Mesenchymal stem cell (in vitro differentiated cells and primary cell): Measurements from ENCODE around the gene ZNF418.
A peak's percentile ranks its signal among the peaks of the same experiment; 100 is the strongest.
"Not testable (repeated sequence)": the region's sequence is repeated elsewhere in the genome, so short reads cannot be mapped to it uniquely, and the experiment has no call there.

Source experiments
- DNase-seq: peaks from one replicate; pipeline ENCODE4 v3.0.0-alpha.2; 2013
- H2AFZ ChIP-seq: one replicate; pipeline ENCODE4 v1.6.1; 2013; ENCODE audit warnings: low read depth, mild to moderate bottlenecking, control low read depth, inconsistent platforms, low read length, moderate library complexity
- H2AK5ac ChIP-seq: 2 replicates; pipeline ENCODE4 v1.6.1; 2013; ENCODE audit warnings: low read length, moderate library complexity, mild to moderate bottlenecking, inconsistent platforms; ENCODE audit not compliant: severe bottlenecking
- H2BK120ac ChIP-seq: one replicate; pipeline ENCODE4 v1.6.1; 2013; ENCODE audit warnings: low read depth, mild to moderate bottlenecking, inconsistent platforms, low read length, moderate library complexity
- H2BK12ac ChIP-seq, 2 experiments: one replicate each; pipeline ENCODE4 v1.6.1; 2013; ENCODE audit warnings: inconsistent platforms in 2 of 2, low read length in 2 of 2, mild to moderate bottlenecking in 2 of 2, moderate library complexity in 2 of 2, control low read depth in 1 of 2
- H2BK15ac ChIP-seq: one replicate; pipeline ENCODE4 v1.6.1; 2013; ENCODE audit warnings: mild to moderate bottlenecking, low read depth, inconsistent platforms; ENCODE audit not compliant: poor library complexity, severe bottlenecking
- H2BK5ac ChIP-seq: 2 replicates; pipeline ENCODE4 v1.6.1; 2013; ENCODE audit warnings: low read depth, mild to moderate bottlenecking, low read length, control low read depth, inconsistent platforms; ENCODE audit not compliant: poor library complexity, severe bottlenecking
- H3K14ac ChIP-seq, 2 experiments: one replicate each; pipeline ENCODE4 v1.6.1; 2013; ENCODE audit warnings: inconsistent platforms in 2 of 2, low read length in 2 of 2, control low read depth in 1 of 2, mild to moderate bottlenecking in 1 of 2, moderate library complexity in 1 of 2
- H3K18ac ChIP-seq, 2 experiments: one replicate each; pipeline ENCODE4 v1.6.1; 2013; ENCODE audit warnings: inconsistent platforms in 2 of 2, low read length in 2 of 2, control low read depth in 1 of 2, low read depth in 1 of 2, mild to moderate bottlenecking in 1 of 2
- H3K23ac ChIP-seq, 2 experiments: one replicate each; pipeline ENCODE4 v1.6.1; 2013; ENCODE audit warnings: inconsistent platforms in 2 of 2, low read length in 2 of 2, mild to moderate bottlenecking in 2 of 2, moderate library complexity in 2 of 2, control low read depth in 1 of 2
- H3K27ac ChIP-seq: 2 replicates; pipeline ENCODE4 v1.5.1; 2013; ENCODE audit warnings: mild to moderate bottlenecking, moderate library complexity, low read length, control low read depth, inconsistent platforms; ENCODE audit not compliant: poor library complexity, severe bottlenecking
- H3K27me3 ChIP-seq, 2 experiments: 2 replicates each; pipeline versions ENCODE4 v1.6.1 to v1.7.0; 2013; ENCODE audit warnings: low read length in 2 of 2, mild to moderate bottlenecking in 2 of 2, moderate library complexity in 2 of 2, control low read depth in 1 of 2, inconsistent platforms in 1 of 2; ENCODE audit not compliant: control insufficient read depth in 1 of 2, insufficient read depth in 1 of 2
- H3K36me3 ChIP-seq, 2 experiments: 2 replicates each; pipeline versions ENCODE4 v1.6.1 to v1.7.0; 2013; ENCODE audit warnings: low read length in 2 of 2, control low read depth in 1 of 2, inconsistent platforms in 1 of 2, low read depth in 1 of 2, mild to moderate bottlenecking in 1 of 2; ENCODE audit not compliant: insufficient read depth in 2 of 2, control insufficient read depth in 1 of 2
- H3K4ac ChIP-seq, 2 experiments: one replicate each; pipeline ENCODE4 v1.6.1; 2013; ENCODE audit warnings: inconsistent platforms in 2 of 2, low read length in 2 of 2, mild to moderate bottlenecking in 2 of 2, moderate library complexity in 2 of 2, control low read depth in 1 of 2, low read depth in 1 of 2
- H3K4me1 ChIP-seq: 2 replicates; pipeline ENCODE4 v1.6.1; 2013; ENCODE audit warnings: low read depth, low read length, control low read depth; ENCODE audit not compliant: control insufficient read depth, insufficient read depth
- H3K4me2 ChIP-seq: 2 replicates; pipeline ENCODE4 v1.6.1; 2013; ENCODE audit warnings: low read length, mild to moderate bottlenecking, inconsistent platforms; ENCODE audit not compliant: poor library complexity, severe bottlenecking
- H3K4me3 ChIP-seq, 2 experiments: 2 replicates each; pipeline versions ENCODE4 v1.5.1 to v1.7.0; 2013; ENCODE audit warnings: low read length in 2 of 2, mild to moderate bottlenecking in 2 of 2, control low read depth in 1 of 2, low read depth in 1 of 2; ENCODE audit not compliant: insufficient read depth in 1 of 2
- H3K79me1 ChIP-seq: replicated peaks from 2 replicates; pipeline ENCODE4 v1.6.1; 2013; ENCODE audit warnings: mild to moderate bottlenecking, control low read depth, low read length, inconsistent platforms; ENCODE audit not compliant: poor library complexity, severe bottlenecking
- H3K9ac ChIP-seq: 2 replicates; pipeline ENCODE4 v1.7.0; 2013; ENCODE audit warnings: mild to moderate bottlenecking, low read length, moderate library complexity
- H3K9me3 ChIP-seq: 2 replicates; pipeline ENCODE4 v1.7.0; 2013; ENCODE audit warnings: mild to moderate bottlenecking, low read length; ENCODE audit not compliant: control insufficient read depth
- H4K8ac ChIP-seq: one replicate; pipeline ENCODE4 v1.6.1; 2013; ENCODE audit warnings: inconsistent platforms, mild to moderate bottlenecking, low read length, moderate library complexity
- H4K91ac ChIP-seq: one replicate; pipeline ENCODE4 v1.6.1; 2013; ENCODE audit warnings: mild to moderate bottlenecking, low read length, inconsistent platforms
- WGBS: methylation state at CpG from one replicate; pipeline ENCODE4 v1.1.7; 2013; ENCODE audit warnings: mixed read lengths; 5-methylcytosine and 5-hydroxymethylcytosine counted together

Gene ZNF418

GRCh38 chr19:57890706-57891105 lies 44.5 kb downstream of the ZNF418 start:
- H3K4me1 ChIP-seq, H2BK15ac ChIP-seq, H3K36me3 ChIP-seq, H2AFZ ChIP-seq, H2BK5ac ChIP-seq, H2BK12ac ChIP-seq, H3K27me3 ChIP-seq, H4K8ac ChIP-seq, H3K4me3 ChIP-seq, H3K9ac ChIP-seq, H3K79me1 ChIP-seq, H3K23ac ChIP-seq, H3K4me2 ChIP-seq, H2BK120ac ChIP-seq, H3K4ac ChIP-seq, H3K14ac ChIP-seq, H4K91ac ChIP-seq, H3K18ac ChIP-seq, H2AK5ac ChIP-seq, H3K9me3 ChIP-seq: not testable (repeated sequence)
- WGBS = 43% methylated on average over 3 of the region's 3 CpGs
- peak overlapping the region; percentile 54 for H3K27ac ChIP-seq
- peak; percentile 92 for DNase-seq

DNA sequence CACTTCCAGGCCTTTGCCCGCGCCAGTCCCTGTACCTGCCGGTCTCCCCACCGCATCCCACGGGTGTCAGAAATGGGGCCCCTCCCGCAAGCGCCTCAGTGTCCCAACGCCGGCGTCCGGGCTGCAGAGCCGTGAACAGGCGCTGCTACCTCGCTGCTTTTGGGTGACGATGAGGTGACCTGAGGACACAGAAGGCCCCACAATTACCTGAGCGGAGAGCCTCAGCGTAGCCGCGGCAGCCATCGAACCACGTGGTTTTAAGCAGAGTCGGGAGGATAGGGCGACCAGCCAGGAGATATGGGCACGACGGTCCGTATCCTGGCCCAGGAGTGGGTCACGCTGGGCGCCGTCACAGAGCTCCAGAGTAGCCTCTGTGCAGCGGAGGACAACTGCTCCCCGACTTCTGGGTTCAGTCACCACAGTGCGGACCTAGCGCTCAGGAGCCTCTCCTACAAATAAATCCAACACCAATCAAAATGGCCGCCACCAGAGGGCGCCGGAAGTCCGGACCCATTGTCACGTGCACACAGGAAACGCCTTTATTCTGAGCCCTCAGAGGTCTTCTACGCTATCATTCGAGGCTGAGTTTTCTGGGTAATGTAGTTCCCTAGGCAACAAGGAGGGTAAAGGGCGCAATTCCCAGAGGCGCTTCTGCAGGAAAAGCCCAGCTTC lies 46.5 kb downstream of the ZNF418 start, which contains the start of gene ZNF814:
TSS of gene ZNF814 (minus strand) at position 478 of the 672 bp plus-strand sequence. CDS start at position 243, 235 bp downstream.
- Histone ChIP-seq H2BK15ac (peak within 1 kb of the TSS; percentile 67), H3K18ac (peak within 1 kb of the TSS; percentile 88 to 91), H3K4ac (peak within 1 kb of the TSS; percentile 82 to 94), H2BK5ac (no peak within 1 kb of the TSS), H3K14ac (peak within 1 kb of the TSS in 1 of 2 experiments; percentile 50), H4K91ac (peak within 1 kb of the TSS; percentile 92), H2BK120ac (peak within 1 kb of the TSS; percentile 61), H3K4me1 (peaks cover 12% of the 10 kb centered on the region), H4K8ac (peak within 1 kb of the TSS; percentile 95), H2AFZ (peak within 1 kb of the TSS; percentile 48), H3K79me1 (peaks cover 12% of the 10 kb centered on the region), H2BK12ac (peak within 1 kb of the TSS; percentile 63), H3K27me3 (no peaks in the 10 kb centered on the region), H2AK5ac (peak within 1 kb of the TSS; percentile 78), H3K23ac (peak within 1 kb of the TSS in 1 of 2 experiments; percentile 94), H3K9me3 (peaks cover 4% of the 10 kb centered on the region), H3K4me3 (peak within 1 kb of the TSS; percentile 84 to 87), H3K27ac (peak within 1 kb of the TSS; percentile 77), H3K4me2 (peak within 1 kb of the TSS; percentile 79), H3K9ac (peak within 1 kb of the TSS; percentile 87), H3K36me3 (peaks cover 6 to 8% of the 10 kb centered on the region in 2 experiments)
- peak; percentile 92 for DNase-seq
- WGBS = 1% methylated on average over 41 of the region's 43 CpGs

DNA sequence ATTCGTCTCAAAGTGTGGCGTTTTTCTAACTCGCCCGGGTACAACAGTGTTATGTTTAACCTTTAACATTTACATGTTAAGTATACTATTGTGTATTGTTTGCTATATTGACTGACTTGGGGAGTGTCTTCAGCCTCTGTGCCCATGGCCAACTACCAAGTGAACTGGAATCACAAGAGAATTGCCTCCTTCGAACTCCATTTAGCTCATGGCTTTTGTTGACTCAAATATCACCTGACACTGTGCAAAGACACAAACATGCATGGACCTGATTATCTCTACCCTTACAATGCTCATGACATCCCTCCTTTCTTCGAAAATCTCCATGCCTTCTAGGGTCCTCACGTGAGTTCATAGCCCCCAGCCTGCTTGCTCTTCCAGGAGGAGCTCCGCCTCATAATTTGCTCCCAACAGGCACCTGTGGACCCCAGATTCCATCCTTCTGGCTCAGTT lies 47.1 kb downstream of the ZNF418 start:
- peak overlapping the region; percentile 95 for H4K8ac ChIP-seq
- peak overlapping the region in 1 of 2 experiments; percentile 50 for H3K14ac ChIP-seq
- peaks cover 8 to 9% of the 10 kb centered on the region in 2 experiments for H3K36me3 ChIP-seq
- H2BK15ac ChIP-seq = no peak overlapping the region
- H3K27ac ChIP-seq = peak overlapping the region; percentile 77
- 2% methylated on average over 5 of the region's 8 CpGs for WGBS
- H3K4me2 ChIP-seq = peak overlapping the region; percentile 79
- H3K27me3 ChIP-seq = no peaks in the 10 kb centered on the region
- peak overlapping the region; percentile 84 to 87 for H3K4me3 ChIP-seq
- no peak overlapping the region for H3K23ac ChIP-seq
- no peak overlapping the region for H2BK5ac ChIP-seq
- H3K9ac ChIP-seq = peak overlapping the region; percentile 87
- peak; percentile 27 for DNase-seq
- H2AFZ ChIP-seq = peak overlapping the region; percentile 48
- peaks cover 4% of the 10 kb centered on the region for H3K9me3 ChIP-seq
- H2AK5ac ChIP-seq = no peak overlapping the region
- H4K91ac ChIP-seq = peak overlapping the region; percentile 92
- peak overlapping the region in 1 of 2 experiments; percentile 63 for H2BK12ac ChIP-seq
- no peak overlapping the region for H2BK120ac ChIP-seq
- peak overlapping the region in 1 of 2 experiments; percentile 88 for H3K18ac ChIP-seq
- H3K79me1 ChIP-seq = peaks cover 12% of the 10 kb centered on the region
- H3K4me1 ChIP-seq = peaks cover 12% of the 10 kb centered on the region
- H3K4ac ChIP-seq = peak overlapping the region; percentile 73 to 82

DNA sequence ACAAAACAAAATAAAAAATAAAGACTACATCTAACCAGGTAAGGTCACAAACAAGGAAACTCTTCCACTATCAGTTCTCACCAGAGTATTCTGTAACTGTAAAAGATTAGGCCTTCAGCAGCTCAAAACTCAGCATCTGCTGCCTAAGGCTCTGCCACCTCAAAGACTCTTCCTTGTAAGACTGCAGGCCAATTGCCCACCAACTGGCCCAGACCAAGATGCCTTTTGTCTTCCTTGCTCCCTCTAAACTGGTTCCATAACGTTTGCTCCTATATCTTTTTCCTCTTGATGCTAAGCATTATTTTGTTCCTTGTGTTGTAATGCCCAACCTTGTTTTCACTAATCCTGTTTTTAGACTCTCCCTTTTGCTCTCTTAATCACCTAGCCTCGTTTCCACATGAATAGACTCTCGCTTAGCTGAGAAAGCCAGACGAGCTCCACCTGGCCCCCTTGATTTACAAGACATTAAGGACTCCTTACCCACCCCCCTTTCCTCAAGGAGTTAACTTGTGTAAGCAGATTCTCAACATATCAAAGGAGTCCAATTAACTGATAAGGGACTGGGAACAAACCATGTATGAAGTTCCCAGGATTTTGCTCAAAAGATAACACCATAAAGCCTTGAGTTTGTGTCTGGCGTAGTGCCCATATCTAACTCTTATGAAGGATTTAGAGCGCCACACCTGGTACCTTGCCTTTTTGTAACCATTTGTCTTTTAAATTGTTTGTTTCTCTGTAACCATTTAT lies 47.8 kb downstream of the ZNF418 start:
- 20% methylated on average over 4 of the region's 6 CpGs for WGBS
- H2AFZ ChIP-seq = no peak overlapping the region
- no peak overlapping the region for H2AK5ac ChIP-seq
- no peak overlapping the region for H2BK5ac ChIP-seq
- no peak overlapping the region for H3K23ac ChIP-seq
- H4K8ac ChIP-seq = no peak overlapping the region
- peaks cover 8 to 10% of the 10 kb centered on the region in 2 experiments for H3K36me3 ChIP-seq
- H3K4me1 ChIP-seq = peaks cover 12% of the 10 kb centered on the region
- no peak overlapping the region for H3K4ac ChIP-seq
- peaks cover 12% of the 10 kb centered on the region for H3K79me1 ChIP-seq
- no peak overlapping the region for H2BK15ac ChIP-seq
- H3K18ac ChIP-seq = no peak overlapping the region
- no peak overlapping the region for H3K27ac ChIP-seq
- peak; percentile 19 for DNase-seq
- H3K14ac ChIP-seq = no peak overlapping the region
- H3K27me3 ChIP-seq = no peaks in the 10 kb centered on the region
- no peak overlapping the region for H2BK120ac ChIP-seq
- H4K91ac ChIP-seq = no peak overlapping the region
- H2BK12ac ChIP-seq = no peak overlapping the region
- peak overlapping the region; percentile 87 for H3K9ac ChIP-seq
- H3K4me2 ChIP-seq = no peak overlapping the region
- H3K4me3 ChIP-seq = peak overlapping the region in 1 of 2 experiments; percentile 84
- H3K9me3 ChIP-seq = peaks cover 4% of the 10 kb centered on the region
